GM23248 (cell line): ENCODE measurements around the gene GOLT1B.

Experiments used
- EZH2 ChIP-seq: fragments of 200-600 bp; sonication (generic); IDR thresholded peaks from 2 replicates; pipeline ENCODE4 v1.6.1; 2018; ENCODE audit warnings: antibody characterized with exemption, mild to moderate bottlenecking; ENCODE audit not compliant: insufficient read depth, poor library complexity, severe bottlenecking
- EZH2phosphoT487 ChIP-seq: fragments of 200-600 bp; sonication (generic); IDR thresholded peaks from 2 replicates; pipeline ENCODE4 v1.6.1; 2018; ENCODE audit warnings: antibody characterized with exemption, moderate library complexity, mild to moderate bottlenecking, low read depth; ENCODE audit not compliant: insufficient read depth

DNA sequence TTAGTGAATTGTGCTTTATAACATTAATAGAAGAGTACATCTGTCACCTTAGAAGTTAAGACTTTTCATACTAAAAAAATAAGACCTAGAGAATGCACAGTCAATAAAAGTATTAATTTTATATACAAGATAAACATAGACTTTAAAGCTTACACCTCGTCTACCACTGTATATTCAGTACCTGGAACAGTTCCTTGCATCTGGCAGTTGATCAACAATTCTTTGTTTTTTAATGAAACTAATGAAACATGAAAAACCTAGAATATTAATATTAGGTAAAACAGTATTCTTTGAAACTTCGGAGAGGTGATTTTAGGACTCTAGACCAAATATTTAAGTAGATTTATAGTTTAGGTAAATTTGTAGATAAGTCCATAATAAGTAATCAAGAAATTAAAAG is 4.3 kb downstream of the GOLT1B start:
- TF ChIP-seq EZH2 (no peak), EZH2phosphoT487 (no peak)
